Smooth muscle cell (in vitro differentiated cells): ENCODE results near the gene ZCCHC7. TPM values are rescaled to one million over a fixed set of nuclear protein-coding genes. Genes with fewer than 3 reads are reported as not detected.

Experiments
- DNase-seq: peaks from one replicate; lab custom pipeline; 2025; ENCODE audit not compliant: unreplicated experiment; lab: John Stamatoyannopoulos, UW
- H2AFZ ChIP-seq: fragments of 200-600 bp; sonication (generic); 2 replicates; pipeline ENCODE4 v1.6.0; 2016; ENCODE audit warnings: antibody characterized with exemption, low read depth, mild to moderate bottlenecking
- H3F3A ChIP-seq: fragments of 200-600 bp; sonication (generic); 2 replicates; pipeline ENCODE4 v1.6.0; 2017; ENCODE audit warnings: antibody characterized with exemption, low read depth
- H3K27ac ChIP-seq: fragments of 200-600 bp; sonication (generic); 2 replicates; pipeline ENCODE4 v1.5.1; 2016; ENCODE audit warnings: low read depth, mild to moderate bottlenecking
- H3K27me3 ChIP-seq: fragments of 200-600 bp; sonication (generic); 2 replicates; pipeline ENCODE4 v1.6.1; 2016; ENCODE audit warnings: low read depth, mild to moderate bottlenecking
- H3K36me3 ChIP-seq: fragments of 200-600 bp; sonication (generic); 2 replicates; pipeline ENCODE4 v1.5.1; 2016; ENCODE audit warnings: low read depth
- H3K4me1 ChIP-seq: fragments of 200-600 bp; sonication (generic); 2 replicates; pipeline ENCODE4 v1.5.1; 2016; ENCODE audit warnings: low read depth
- H3K4me2 ChIP-seq: fragments of 200-600 bp; sonication (generic); 2 replicates; pipeline ENCODE4 v1.6.0; 2016; ENCODE audit warnings: mild to moderate bottlenecking
- H3K4me3 ChIP-seq: fragments of 200-600 bp; sonication (generic); 2 replicates; pipeline ENCODE4 v1.5.1; 2016; ENCODE audit warnings: mild to moderate bottlenecking
- H3K79me2 ChIP-seq: fragments of 200-600 bp; sonication (generic); 2 replicates; pipeline ENCODE4 v1.6.0; 2016; ENCODE audit warnings: low read depth, mild to moderate bottlenecking
- H3K9ac ChIP-seq: fragments of 200-600 bp; sonication (generic); 2 replicates; pipeline ENCODE4 v1.6.0; 2016; ENCODE audit warnings: low read depth
- H3K9me3 ChIP-seq: fragments of 200-600 bp; sonication (generic); replicated peaks from 2 replicates; pipeline ENCODE4 v1.5.1; 2016; ENCODE audit warnings: low read depth
- H4K20me1 ChIP-seq: fragments of 200-600 bp; sonication (generic); 2 replicates; pipeline ENCODE4 v1.6.0; 2016; ENCODE audit warnings: low read depth
- CTCF ChIP-seq: fragments of 200-600 bp; sonication (generic); IDR thresholded peaks from 2 replicates; pipeline ENCODE4 v1.5.1; 2017; ENCODE audit warnings: borderline replicate concordance, mild to moderate bottlenecking, antibody characterized with exemption; ENCODE audit not compliant: insufficient read depth, poor library complexity, severe bottlenecking
- WGBS: methylation state at CpG from one replicate; pipeline ENCODE4 v1.1.7; 2016; ENCODE audit warnings: low lambda C conversion rate; 5-methylcytosine and 5-hydroxymethylcytosine counted together
- polyA plus RNA-seq: library from polyadenylated mRNA; unstranded; fragments of >200 nt; fragmentation: Nextera tagmentation; extraction: Ambion mirVana; gene quantifications from 2 replicates; pipeline ENCODE4 v1.2.1, GENCODE V29; 2016
- total RNA-seq: library from RNA; depleted of rRNA; stranded (reverse); fragments of >200 nt; gene quantifications from 2 replicates; pipeline ENCODE4 v1.2.3, GENCODE V29; 2014

Gene ZCCHC7
- total and polyA plus RNA-seq, 2 experiments from 2014 or later = 19.0 to 24.7 TPM

- no peak for TF ChIP-seq CTCF
- Histone ChIP-seq H3F3A (no peaks in the 10 kb centered on the region), H3K4me1 (peaks cover 21% of the 10 kb centered on the region), H2AFZ (no peak overlapping the region), H3K27me3 (no peaks in the 10 kb centered on the region), H3K4me3 (no peak overlapping the region), H3K9ac (no peak overlapping the region), H3K9me3 (no peaks in the 10 kb centered on the region), H4K20me1 (peaks cover 51% of the 10 kb centered on the region), H3K4me2 (no peak overlapping the region), H3K79me2 (no peaks in the 10 kb centered on the region), H3K27ac (no peak overlapping the region), H3K36me3 (no peaks in the 10 kb centered on the region)
- 89% methylated on average over 4 of the region's 4 CpGs for WGBS
- DNase-seq = no peak
Measured at GRCh38 chr9:37253377-37253937, 133.1 kb downstream of the ZCCHC7 start.

- DNase-seq = no peak
- H2AFZ ChIP-seq = no peak overlapping the region
- H3K9ac ChIP-seq = no peak overlapping the region
- no peaks in the 10 kb centered on the region for H3K79me2 ChIP-seq
- WGBS = 95% methylated on average over 2 of the region's 2 CpGs
- no peaks in the 10 kb centered on the region for H3F3A ChIP-seq
- no peak for TF ChIP-seq CTCF
- no peaks in the 10 kb centered on the region for H3K27me3 ChIP-seq
- H3K4me2 ChIP-seq = no peak overlapping the region
- peaks cover 17% of the 10 kb centered on the region for H3K4me1 ChIP-seq
- no peak overlapping the region for H3K27ac ChIP-seq
- no peaks in the 10 kb centered on the region for H3K36me3 ChIP-seq
- peaks cover 60% of the 10 kb centered on the region for H4K20me1 ChIP-seq
- H3K9me3 ChIP-seq = no peaks in the 10 kb centered on the region
- no peak overlapping the region for H3K4me3 ChIP-seq
Measured at GRCh38 chr9:37255187-37255586, 134.8 kb downstream of the ZCCHC7 start.

- no peak for DNase-seq
- no peaks in the 10 kb centered on the region for H3K27me3 ChIP-seq
- no peak overlapping the region for H3K27ac ChIP-seq
- no peaks in the 10 kb centered on the region for H3F3A ChIP-seq
- H3K9me3 ChIP-seq = no peaks in the 10 kb centered on the region
- H3K36me3 ChIP-seq = no peaks in the 10 kb centered on the region
- H3K4me2 ChIP-seq = no peak overlapping the region
- no peaks in the 10 kb centered on the region for H3K79me2 ChIP-seq
- no peak overlapping the region for H3K4me3 ChIP-seq
- H4K20me1 ChIP-seq = peaks cover 60% of the 10 kb centered on the region
- no peak overlapping the region for H3K9ac ChIP-seq
- no peak for TF ChIP-seq CTCF
- WGBS = 88% methylated on average over 4 of the region's 4 CpGs
- no peak overlapping the region for H2AFZ ChIP-seq
- peaks cover 10% of the 10 kb centered on the region for H3K4me1 ChIP-seq
Measured at GRCh38 chr9:37255944-37256862, 135.8 kb downstream of the ZCCHC7 start.
